Testis (tissue), 2 donors: ENCODE measurements around the gene NEK4.

Source experiments
- CTCF ChIP-seq, 3 experiments: fragments of 450-650 bp in 2 of 3; fragments of 200-600 bp in 1 of 3; sonication (generic) in 1 of 3; IDR thresholded peaks; one replicate each; pipeline ENCODE4 v1.5.1; 2016 to 2019; ENCODE audit warnings: antibody characterized with exemption in 3 of 3, mild to moderate bottlenecking in 2 of 3, moderate library complexity in 1 of 3
- POLR2A ChIP-seq: fragments of 450-650 bp; IDR thresholded peaks from one replicate; pipeline ENCODE4 v1.6.1; 2017; ENCODE audit warnings: antibody characterized with exemption, mild to moderate bottlenecking, moderate library complexity

GRCh38 chr3:52784021-52784621 is 13.4 kb upstream of the NEK4 start:
- TF ChIP-seq CTCF (IDR thresholded peaks at IDR 0.05) (no peak), POLR2A (no peak)
